DND-41 (cell line): ENCODE results near the gene ARPC2.

ENCODE experiments used
- ATAC-seq: fragments of 200-7000 bp; cut with Tn5 transposase; 3 replicates; pipeline ENCODE4 v1.9.1; 2021; ENCODE audit warnings: low read depth; ENCODE audit not compliant: insufficient read depth
- DNase-seq: peaks from one replicate; pipeline ENCODE4 v3.0.0-alpha.2; 2020
- H2AFZ ChIP-seq: 2 replicates; pipeline ENCODE4 v1.6.0; 2012; ENCODE audit warnings: low read depth, low read length
- H3K27ac ChIP-seq: 2 replicates; pipeline ENCODE4 v1.5.1; 2012; ENCODE audit warnings: low read length, inconsistent platforms
- H3K27me3 ChIP-seq: fragments of 200-600 bp; sonication (generic); 2 replicates; pipeline ENCODE4 v1.6.0; 2012; ENCODE audit warnings: low read length, mild to moderate bottlenecking, inconsistent platforms; ENCODE audit not compliant: insufficient read depth, poor library complexity
- H3K36me3 ChIP-seq: 2 replicates; pipeline ENCODE4 v1.5.1; 2012; ENCODE audit warnings: low read length, inconsistent platforms; ENCODE audit not compliant: insufficient read depth
- H3K4me1 ChIP-seq: 2 replicates; pipeline ENCODE4 v1.5.1; 2012; ENCODE audit warnings: mild to moderate bottlenecking, low read length; ENCODE audit not compliant: insufficient read depth
- H3K4me2 ChIP-seq: 2 replicates; pipeline ENCODE4 v1.6.0; 2012; ENCODE audit warnings: mild to moderate bottlenecking, moderate library complexity, low read length, inconsistent platforms; ENCODE audit not compliant: insufficient read depth
- H3K4me3 ChIP-seq, 2 experiments: fragments of 200-600 bp in 1 of 2; shearing (Covaris generic) in 1 of 2; 2 replicates each; pipeline ENCODE4 v1.5.1; 2012 to 2016; ENCODE audit warnings: inconsistent platforms in 2 of 2, low read length in 2 of 2, mild to moderate bottlenecking in 2 of 2, low read depth in 1 of 2, moderate library complexity in 1 of 2
- H3K79me2 ChIP-seq: 2 replicates; pipeline ENCODE4 v1.6.0; 2012; ENCODE audit warnings: low read length, inconsistent platforms; ENCODE audit not compliant: insufficient read depth
- H3K9ac ChIP-seq: 2 replicates; pipeline ENCODE4 v1.6.0; 2012; ENCODE audit warnings: low read depth, mild to moderate bottlenecking, inconsistent platforms, low read length, moderate library complexity
- H3K9me3 ChIP-seq: 2 replicates; pipeline ENCODE4 v1.5.1; 2012; ENCODE audit warnings: low read length, moderate library complexity, mild to moderate bottlenecking, inconsistent platforms; ENCODE audit not compliant: insufficient read depth, severe bottlenecking
- H4K20me1 ChIP-seq: 2 replicates; pipeline ENCODE4 v1.6.0; 2012; ENCODE audit warnings: low read length; ENCODE audit not compliant: insufficient read depth
- EZH2 ChIP-seq: IDR thresholded peaks from 3 replicates; pipeline ENCODE4 v1.6.1; 2012; ENCODE audit warnings: borderline replicate concordance, low read depth, mild to moderate bottlenecking, moderate library complexity, low read length, inconsistent platforms; ENCODE audit not compliant: severe bottlenecking
- TF ChIP-seq, protein P1 (sequence below): IDR thresholded peaks from 2 replicates; pipeline ENCODE4 v1.5.1; 2012; ENCODE audit warnings: borderline replicate concordance, low read length, moderate library complexity, mild to moderate bottlenecking; ENCODE audit not compliant: poor library complexity, severe bottlenecking; ENCODE audit errors: extremely low read depth

The ARPC2 gene

DNA sequence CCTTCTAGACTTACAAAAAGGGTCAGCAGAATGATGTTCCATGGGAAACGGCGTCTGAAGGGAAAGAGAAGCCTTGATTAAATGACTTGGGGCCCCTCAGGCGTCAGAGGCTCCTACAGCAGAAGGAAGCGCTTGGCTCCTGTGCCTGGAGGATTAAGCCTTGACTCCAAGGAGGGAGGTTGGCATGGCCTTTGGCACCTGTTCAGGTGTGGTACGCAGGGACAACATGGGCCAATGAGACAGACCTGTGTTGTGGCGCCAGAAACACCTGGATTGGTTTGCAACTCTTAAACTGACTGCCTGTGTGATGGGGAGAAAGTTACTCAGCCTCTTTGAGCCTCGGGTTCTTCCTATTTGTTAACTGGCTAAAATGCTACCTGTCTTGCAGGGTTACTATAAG lies 60.9 kb downstream of the ARPC2 start:
- Histone ChIP-seq H3K4me1 (peaks cover 2% of the 10 kb centered on the region), H3K27me3 (no peaks in the 10 kb centered on the region), H3K9ac (no peak overlapping the region)

DNA sequence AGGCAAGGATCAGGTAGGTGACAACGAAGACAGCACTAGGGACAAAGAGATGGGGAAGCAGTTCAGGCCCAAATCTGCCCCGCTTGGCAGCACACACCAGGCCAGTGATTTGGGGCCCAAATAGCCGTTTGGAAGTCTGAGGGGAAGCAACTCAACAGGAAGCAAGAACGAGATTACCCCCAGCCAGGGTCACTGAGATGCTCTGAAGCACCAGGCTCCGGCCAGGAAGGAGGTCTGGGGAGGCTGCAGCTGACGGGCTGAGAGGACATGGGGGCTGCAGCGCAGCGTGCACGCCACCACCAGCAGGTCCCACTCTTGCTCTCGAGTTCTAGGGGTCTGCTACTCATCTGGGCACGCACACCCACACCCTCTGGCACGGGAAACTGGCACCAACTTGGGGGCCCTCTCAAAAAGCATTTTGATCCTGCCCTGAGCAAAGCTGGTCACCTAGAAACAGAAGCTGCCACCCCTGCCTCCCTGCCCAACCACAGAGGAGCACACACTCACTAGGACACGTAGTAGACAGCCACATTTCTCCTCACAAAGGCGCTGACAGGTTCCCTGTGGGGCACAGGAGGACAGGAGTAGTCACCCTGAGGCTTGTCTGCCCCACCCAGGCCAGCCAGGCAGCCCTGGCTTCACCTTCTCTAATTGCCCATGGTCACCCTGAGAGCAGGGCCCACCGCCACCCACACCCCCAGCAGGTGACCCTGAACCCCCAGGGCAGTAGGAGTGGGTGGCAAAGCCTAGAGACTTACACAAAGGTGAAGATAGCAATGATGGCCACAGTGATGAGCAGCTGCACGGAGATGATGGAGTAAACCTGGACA lies 61.8 kb downstream of the ARPC2 start:
- peaks cover 42% of the 10 kb centered on the region for H3K36me3 ChIP-seq
- H3K9me3 ChIP-seq: no peaks in the 10 kb centered on the region
- ATAC-seq (no peak), DNase-seq (no peak)
- no peak overlapping the region for H3K4me2 ChIP-seq
- no peaks in the 10 kb centered on the region for H3K27me3 ChIP-seq
- H2AFZ ChIP-seq: no peak overlapping the region
- no peaks in the 10 kb centered on the region for H3K4me1 ChIP-seq
- no peaks in the 10 kb centered on the region; the same call in 1 of the 2 replicates for H4K20me1 ChIP-seq
- TF ChIP-seq EZH2: no peak
- TF ChIP-seq, protein P1, sequence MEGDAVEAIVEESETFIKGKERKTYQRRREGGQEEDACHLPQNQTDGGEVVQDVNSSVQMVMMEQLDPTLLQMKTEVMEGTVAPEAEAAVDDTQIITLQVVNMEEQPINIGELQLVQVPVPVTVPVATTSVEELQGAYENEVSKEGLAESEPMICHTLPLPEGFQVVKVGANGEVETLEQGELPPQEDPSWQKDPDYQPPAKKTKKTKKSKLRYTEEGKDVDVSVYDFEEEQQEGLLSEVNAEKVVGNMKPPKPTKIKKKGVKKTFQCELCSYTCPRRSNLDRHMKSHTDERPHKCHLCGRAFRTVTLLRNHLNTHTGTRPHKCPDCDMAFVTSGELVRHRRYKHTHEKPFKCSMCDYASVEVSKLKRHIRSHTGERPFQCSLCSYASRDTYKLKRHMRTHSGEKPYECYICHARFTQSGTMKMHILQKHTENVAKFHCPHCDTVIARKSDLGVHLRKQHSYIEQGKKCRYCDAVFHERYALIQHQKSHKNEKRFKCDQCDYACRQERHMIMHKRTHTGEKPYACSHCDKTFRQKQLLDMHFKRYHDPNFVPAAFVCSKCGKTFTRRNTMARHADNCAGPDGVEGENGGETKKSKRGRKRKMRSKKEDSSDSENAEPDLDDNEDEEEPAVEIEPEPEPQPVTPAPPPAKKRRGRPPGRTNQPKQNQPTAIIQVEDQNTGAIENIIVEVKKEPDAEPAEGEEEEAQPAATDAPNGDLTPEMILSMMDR: no peak
- no peaks in the 10 kb centered on the region for H3K79me2 ChIP-seq
- H3K4me3 ChIP-seq: no peak overlapping the region
- H3K27ac ChIP-seq: no peak overlapping the region
- H3K9ac ChIP-seq: no peak overlapping the region

More for the DNA sequence above, 60.9 kb downstream of the ARPC2 start:
- DNase-seq: no peak
- H2AFZ ChIP-seq: no peak overlapping the region
- no peak for TF ChIP-seq EZH2
- TF ChIP-seq, protein P1: no peak
- no peaks in the 10 kb centered on the region; the same call in 1 of the 2 replicates for H4K20me1 ChIP-seq
- no peak for ATAC-seq
- no peak overlapping the region for H3K4me3 ChIP-seq
- peaks cover 47% of the 10 kb centered on the region for H3K36me3 ChIP-seq
- no peaks in the 10 kb centered on the region for H3K79me2 ChIP-seq
- no peak overlapping the region for H3K27ac ChIP-seq
- no peak overlapping the region for H3K4me2 ChIP-seq
- H3K9me3 ChIP-seq: no peaks in the 10 kb centered on the region

DNA sequence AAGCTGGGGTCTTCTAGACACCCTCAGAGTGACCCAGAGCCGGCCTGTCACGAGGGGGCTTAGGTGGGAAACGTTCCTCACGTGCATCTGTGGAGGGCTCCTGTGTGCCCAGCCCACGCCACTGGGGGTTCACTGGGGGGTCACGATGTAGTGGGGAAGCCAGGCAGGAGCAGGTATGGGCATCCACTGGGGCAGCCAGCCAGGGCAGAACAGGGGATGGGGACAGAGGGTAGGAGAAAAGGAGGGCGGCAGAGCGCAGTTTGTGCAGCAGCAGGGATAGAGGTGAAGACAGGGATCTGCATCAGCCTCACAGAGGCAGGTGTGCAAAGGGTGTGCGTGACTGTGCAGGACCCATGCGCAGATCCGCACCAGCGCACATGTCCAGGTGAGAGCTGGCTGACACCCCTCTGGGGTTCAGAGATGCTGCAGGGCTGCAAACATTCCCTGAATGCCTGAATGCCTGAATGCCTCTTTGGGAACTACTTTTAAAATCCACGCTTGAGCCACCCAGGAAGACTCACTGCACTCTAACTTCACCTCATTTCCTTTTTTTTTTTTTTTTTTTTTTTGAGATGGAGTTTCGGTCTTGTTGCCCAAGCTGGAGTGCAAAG lies 63.4 kb downstream of the ARPC2 start:
- Histone ChIP-seq H3K79me2 (no peaks in the 10 kb centered on the region), H3K36me3 (peaks cover 25% of the 10 kb centered on the region)

More for the DNA sequence above, 63.4 kb downstream of the ARPC2 start:
- Histone ChIP-seq H3K4me2 (no peak overlapping the region), H3K27me3 (no peaks in the 10 kb centered on the region), H2AFZ (no peak overlapping the region), H3K9ac (no peak overlapping the region), H4K20me1 (no peaks in the 10 kb centered on the region; the same call in 1 of the 2 replicates), H3K27ac (no peak overlapping the region), H3K4me1 (peaks cover 2% of the 10 kb centered on the region), H3K9me3 (no peaks in the 10 kb centered on the region), H3K4me3 (no peak overlapping the region)
- ATAC-seq (no peak), DNase-seq (no peak)
- no peak for TF ChIP-seq EZH2
- TF ChIP-seq, protein P1: no peak
